HEK293 (cell line): ENCODE measurements around the gene CTIF.

ENCODE experiments used
- CTCF ChIA-PET: fragments of 350-600 bp; formaldehyde crosslinking; extraction: SDS; loops from one replicate; lab custom pipeline; 2021; ENCODE audit warnings: antibody characterized with exemption; lab: Yijun Ruan, JAX
- POLR2A ChIA-PET: fragments of 300-600 bp; formaldehyde crosslinking; extraction: SDS; loops from one replicate; lab custom pipeline; 2020; ENCODE audit warnings: antibody characterized with exemption, inconsistent platforms; lab: Yijun Ruan, JAX
- H3K27ac ChIP-seq: fragments of 200-500 bp; sonication (Bioruptor generic); 2 replicates; pipeline ENCODE4 v1.5.1; 2014; ENCODE audit warnings: low read depth, low read length, control low read depth, inconsistent platforms; ENCODE audit errors: extremely low read depth
- H3K36me3 ChIP-seq, 2 experiments: fragments of 200-500 bp in 1 of 2; sonication (Bioruptor generic) in 1 of 2; 1 replicate in 1 of 2; 2 replicates in 1 of 2; pipeline ENCODE4 v1.5.1; 2014 to 2017; ENCODE audit warnings: inconsistent platforms in 2 of 2, low read length in 2 of 2; ENCODE audit not compliant: control insufficient read depth in 2 of 2, insufficient read depth in 1 of 2
- H3K4me1 ChIP-seq: fragments of 200-500 bp; sonication (Bioruptor generic); 2 replicates; pipeline ENCODE4 v1.5.1; 2014; ENCODE audit warnings: mild to moderate bottlenecking, low read length, inconsistent platforms; ENCODE audit not compliant: control insufficient read depth, insufficient read depth
- H3K4me3 ChIP-seq: 2 replicates; pipeline ENCODE4 v1.5.1; 2011; ENCODE audit warnings: low read depth, mild to moderate bottlenecking, control low read depth, low read length, moderate library complexity
- H3K9me3 ChIP-seq: fragments of 200-500 bp; sonication (Bioruptor generic); 2 replicates; pipeline ENCODE4 v1.5.1; 2014; ENCODE audit warnings: low read depth, low read length, inconsistent platforms; ENCODE audit not compliant: control insufficient read depth, insufficient read depth
- BCL11A ChIP-seq: fragments of 450-650 bp; formaldehyde crosslinking; IDR thresholded peaks from 2 replicates; pipeline ENCODE4 v1.5.1; 2016; ENCODE audit warnings: low read depth, missing biosample characterization, missing genetic modification characterization
- FEZF1 ChIP-seq: fragments of 450-650 bp; formaldehyde crosslinking; IDR thresholded peaks from 2 replicates; pipeline ENCODE4 v1.5.1; 2016; ENCODE audit warnings: missing biosample characterization, missing genetic modification characterization
- IKZF3 ChIP-seq: fragments of 450-650 bp; IDR thresholded peaks from 2 replicates; pipeline ENCODE4 v1.5.0; 2018; ENCODE audit warnings: missing biosample characterization, mild to moderate bottlenecking, missing genetic modification characterization, moderate library complexity
- SCRT2 ChIP-seq: fragments of 450-650 bp; formaldehyde crosslinking; IDR thresholded peaks from 2 replicates; pipeline ENCODE4 v1.5.1; 2016; ENCODE audit warnings: missing biosample characterization, missing genetic modification characterization
- WT1 ChIP-seq: fragments of 450-650 bp; formaldehyde crosslinking; IDR thresholded peaks from 2 replicates; pipeline ENCODE4 v1.5.1; 2016; ENCODE audit warnings: missing biosample characterization, missing genetic modification characterization
- ZFHX2 ChIP-seq: fragments of 450-650 bp; formaldehyde crosslinking; conservative IDR thresholded peaks from 2 replicates; pipeline ENCODE4 v1.5.1; 2016; ENCODE audit warnings: missing biosample characterization, missing genetic modification characterization
- ZFP41 ChIP-seq: fragments of 450-650 bp; formaldehyde crosslinking; IDR thresholded peaks from 2 replicates; pipeline ENCODE4 v1.5.1; 2016; ENCODE audit warnings: missing biosample characterization, missing genetic modification characterization, borderline replicate concordance
- ZIC2 ChIP-seq: fragments of 450-650 bp; formaldehyde crosslinking; IDR thresholded peaks from 2 replicates; pipeline ENCODE4 v1.5.1; 2016; ENCODE audit warnings: missing biosample characterization, missing genetic modification characterization
- ZNF112 ChIP-seq: fragments of 450-650 bp; formaldehyde crosslinking; IDR thresholded peaks from 2 replicates; pipeline ENCODE4 v1.5.0; 2017; ENCODE audit warnings: missing biosample characterization, missing genetic modification characterization
- ZNF132 ChIP-seq: fragments of 450-650 bp; formaldehyde crosslinking; IDR thresholded peaks from 2 replicates; pipeline ENCODE4 v1.5.1; 2017; ENCODE audit warnings: missing biosample characterization, missing genetic modification characterization, borderline replicate concordance
- ZNF157 ChIP-seq: fragments of 450-650 bp; formaldehyde crosslinking; IDR thresholded peaks from 2 replicates; pipeline ENCODE4 v1.5.1; 2016; ENCODE audit warnings: missing biosample characterization, missing genetic modification characterization
- ZNF19 ChIP-seq: fragments of 450-650 bp; formaldehyde crosslinking; IDR thresholded peaks from 2 replicates; pipeline ENCODE4; 2016; ENCODE audit warnings: missing biosample characterization, missing genetic modification characterization, low read depth
- ZNF274 ChIP-seq, 2 experiments: fragments of 200-500 bp in 1 of 2; fragments of 450-650 bp in 1 of 2; sonication (Bioruptor generic) in 1 of 2; formaldehyde crosslinking in 1 of 2; IDR thresholded peaks; 2 replicates each; pipeline versions ENCODE4 v1.5.1 to v1.6.1; 2014 to 2016; ENCODE audit warnings: borderline replicate concordance in 1 of 2, inconsistent platforms in 1 of 2, low read length in 1 of 2, missing biosample characterization in 1 of 2, missing genetic modification characterization in 1 of 2
- ZNF311 ChIP-seq: fragments of 450-650 bp; formaldehyde crosslinking; IDR thresholded peaks from 2 replicates; pipeline ENCODE4 v1.5.1; 2017; ENCODE audit warnings: missing biosample characterization, missing genetic modification characterization, borderline replicate concordance
- ZNF394 ChIP-seq: fragments of 450-650 bp; formaldehyde crosslinking; IDR thresholded peaks from 2 replicates; pipeline ENCODE4 v1.5.1; 2016; ENCODE audit warnings: missing biosample characterization, missing genetic modification characterization, mild to moderate bottlenecking, moderate library complexity, borderline replicate concordance
- ZNF654 ChIP-seq: fragments of 450-650 bp; formaldehyde crosslinking; IDR thresholded peaks from 2 replicates; pipeline ENCODE4 v1.5.1; 2016; ENCODE audit warnings: low read depth, missing biosample characterization, missing genetic modification characterization
- ZNF664 ChIP-seq: fragments of 450-650 bp; formaldehyde crosslinking; IDR thresholded peaks from 2 replicates; pipeline ENCODE4 v1.5.1; 2016; ENCODE audit warnings: missing biosample characterization, missing genetic modification characterization
- TF ChIP-seq, protein P1 (sequence below): fragments of 450-650 bp; formaldehyde crosslinking; IDR thresholded peaks from 2 replicates; pipeline ENCODE4 v1.5.1; 2016; ENCODE audit warnings: missing biosample characterization, missing genetic modification characterization
- TF ChIP-seq, protein P2 (sequence below): fragments of 450-650 bp; formaldehyde crosslinking; conservative IDR thresholded peaks from 2 replicates; pipeline ENCODE4 v1.5.1; 2016; ENCODE audit warnings: low read depth, missing biosample characterization, missing genetic modification characterization
- TF ChIP-seq, protein P3 (sequence below): fragments of 450-650 bp; formaldehyde crosslinking; IDR thresholded peaks from 2 replicates; pipeline ENCODE4 v1.5.1; 2016; ENCODE audit warnings: missing biosample characterization, missing genetic modification characterization

CTIF gene

DNA sequence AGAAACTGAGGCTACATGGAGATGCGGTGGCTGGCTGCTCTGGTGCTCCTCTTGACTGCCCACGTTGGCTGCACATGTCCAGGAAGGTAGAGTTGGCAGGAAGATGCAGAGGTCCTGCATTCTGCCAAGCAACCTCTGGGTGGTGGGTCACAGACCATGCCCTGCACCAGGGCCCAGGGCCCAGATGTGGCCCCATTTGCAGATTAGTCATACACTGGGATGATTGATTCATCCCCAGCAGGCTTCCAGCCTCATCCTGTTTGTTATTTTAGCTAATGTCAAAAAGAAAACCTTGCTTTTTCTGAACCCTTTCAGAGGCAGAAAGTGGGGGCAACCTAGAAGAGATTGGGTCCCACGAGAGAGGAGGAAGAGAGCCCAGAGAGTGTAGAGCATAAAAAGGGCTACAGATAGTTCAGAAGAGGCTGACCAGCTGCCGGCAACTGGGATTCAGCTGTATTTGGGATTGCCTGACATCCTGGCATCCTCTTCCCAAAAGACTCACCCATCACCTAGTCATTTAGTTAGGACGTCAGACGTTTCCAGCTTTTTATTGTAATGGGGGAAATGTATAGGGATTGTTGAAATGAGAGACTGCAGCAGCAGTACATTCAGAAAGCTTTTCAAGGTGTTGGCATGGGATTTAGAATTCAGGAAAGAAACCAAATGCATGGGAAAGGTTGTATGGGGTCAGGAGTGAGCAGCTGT, 101.9 kb downstream of the CTIF start (continued):
- TF ChIP-seq, protein P1, sequence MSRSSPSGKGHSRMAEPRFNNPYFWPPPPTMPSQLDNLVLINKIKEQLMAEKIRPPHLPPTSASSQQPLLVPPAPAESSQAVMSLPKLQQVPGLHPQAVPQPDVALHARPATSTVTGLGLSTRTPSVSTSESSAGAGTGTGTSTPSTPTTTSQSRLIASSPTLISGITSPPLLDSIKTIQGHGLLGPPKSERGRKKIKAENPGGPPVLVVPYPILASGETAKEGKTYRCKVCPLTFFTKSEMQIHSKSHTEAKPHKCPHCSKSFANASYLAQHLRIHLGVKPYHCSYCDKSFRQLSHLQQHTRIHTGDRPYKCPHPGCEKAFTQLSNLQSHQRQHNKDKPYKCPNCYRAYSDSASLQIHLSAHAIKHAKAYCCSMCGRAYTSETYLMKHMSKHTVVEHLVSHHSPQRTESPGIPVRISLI (tag by site-specific recombination) = no peak
- TF ChIP-seq ZNF157 (tag by site-specific recombination) (no peak), ZNF132 (no peak), ZNF654 (no peak), BCL11A (tag by site-specific recombination) (no peak), ZFP41 (no peak), ZNF664 (tag by site-specific recombination) (no peak)
- TF ChIP-seq, protein P2, sequence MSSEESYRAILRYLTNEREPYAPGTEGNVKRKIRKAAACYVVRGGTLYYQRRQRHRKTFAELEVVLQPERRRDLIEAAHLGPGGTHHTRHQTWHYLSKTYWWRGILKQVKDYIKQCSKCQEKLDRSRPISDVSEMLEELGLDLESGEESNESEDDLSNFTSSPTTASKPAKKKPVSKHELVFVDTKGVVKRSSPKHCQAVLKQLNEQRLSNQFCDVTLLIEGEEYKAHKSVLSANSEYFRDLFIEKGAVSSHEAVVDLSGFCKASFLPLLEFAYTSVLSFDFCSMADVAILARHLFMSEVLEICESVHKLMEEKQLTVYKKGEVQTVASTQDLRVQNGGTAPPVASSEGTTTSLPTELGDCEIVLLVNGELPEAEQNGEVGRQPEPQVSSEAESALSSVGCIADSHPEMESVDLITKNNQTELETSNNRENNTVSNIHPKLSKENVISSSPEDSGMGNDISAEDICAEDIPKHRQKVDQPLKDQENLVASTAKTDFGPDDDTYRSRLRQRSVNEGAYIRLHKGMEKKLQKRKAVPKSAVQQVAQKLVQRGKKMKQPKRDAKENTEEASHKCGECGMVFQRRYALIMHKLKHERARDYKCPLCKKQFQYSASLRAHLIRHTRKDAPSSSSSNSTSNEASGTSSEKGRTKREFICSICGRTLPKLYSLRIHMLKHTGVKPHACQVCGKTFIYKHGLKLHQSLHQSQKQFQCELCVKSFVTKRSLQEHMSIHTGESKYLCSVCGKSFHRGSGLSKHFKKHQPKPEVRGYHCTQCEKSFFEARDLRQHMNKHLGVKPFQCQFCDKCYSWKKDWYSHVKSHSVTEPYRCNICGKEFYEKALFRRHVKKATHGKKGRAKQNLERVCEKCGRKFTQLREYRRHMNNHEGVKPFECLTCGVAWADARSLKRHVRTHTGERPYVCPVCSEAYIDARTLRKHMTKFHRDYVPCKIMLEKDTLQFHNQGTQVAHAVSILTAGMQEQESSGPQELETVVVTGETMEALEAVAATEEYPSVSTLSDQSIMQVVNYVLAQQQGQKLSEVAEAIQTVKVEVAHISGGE (tag by site-specific recombination) = no peak

DNA sequence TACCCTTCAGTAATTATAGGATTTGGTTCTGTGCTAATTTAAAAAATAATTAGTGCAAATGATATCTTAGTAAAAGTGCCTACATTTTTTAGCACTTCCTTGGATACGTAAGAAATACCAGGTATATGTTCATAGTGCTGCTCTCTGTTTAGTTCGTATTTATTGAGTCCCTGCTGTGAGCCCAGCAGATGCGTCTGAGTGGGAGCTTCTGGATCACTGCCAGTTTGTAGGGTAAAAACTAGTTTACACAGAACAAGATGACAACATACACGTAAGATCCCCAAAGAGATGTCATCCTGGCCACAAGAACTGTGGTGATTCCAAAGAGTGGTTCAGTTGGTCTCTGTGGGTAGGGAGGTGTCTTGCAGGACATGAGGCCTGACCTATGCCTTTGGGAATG, 103.2 kb downstream of the CTIF start:
- H3K9me3 ChIP-seq = no peaks in the 10 kb centered on the region
- TF ChIP-seq ZNF112 (tag by site-specific recombination) (no peak), ZNF394 (no peak), FEZF1 (tag by site-specific recombination) (no peak), ZIC2 (tag by site-specific recombination) (peak; percentile 45), IKZF3 (tag by site-specific recombination) (no peak), ZNF274 (IDR thresholded peaks at IDR 0.05; ENCODE audit: low read length) (no peak), ZNF274 (tag by site-specific recombination; IDR thresholded peaks at IDR 0.05; ENCODE audit: borderline replicate concordance) (no peak), ZFHX2 (tag by site-specific recombination) (0 out of 2 replicates have a peak, but pooled peaks have one; percentile 16), SCRT2 (no peak), ZNF19 (tag by site-specific recombination) (no peak), WT1 (tag by site-specific recombination) (no peak), ZNF311 (tag by site-specific recombination) (no peak)
- TF ChIP-seq, protein P3, sequence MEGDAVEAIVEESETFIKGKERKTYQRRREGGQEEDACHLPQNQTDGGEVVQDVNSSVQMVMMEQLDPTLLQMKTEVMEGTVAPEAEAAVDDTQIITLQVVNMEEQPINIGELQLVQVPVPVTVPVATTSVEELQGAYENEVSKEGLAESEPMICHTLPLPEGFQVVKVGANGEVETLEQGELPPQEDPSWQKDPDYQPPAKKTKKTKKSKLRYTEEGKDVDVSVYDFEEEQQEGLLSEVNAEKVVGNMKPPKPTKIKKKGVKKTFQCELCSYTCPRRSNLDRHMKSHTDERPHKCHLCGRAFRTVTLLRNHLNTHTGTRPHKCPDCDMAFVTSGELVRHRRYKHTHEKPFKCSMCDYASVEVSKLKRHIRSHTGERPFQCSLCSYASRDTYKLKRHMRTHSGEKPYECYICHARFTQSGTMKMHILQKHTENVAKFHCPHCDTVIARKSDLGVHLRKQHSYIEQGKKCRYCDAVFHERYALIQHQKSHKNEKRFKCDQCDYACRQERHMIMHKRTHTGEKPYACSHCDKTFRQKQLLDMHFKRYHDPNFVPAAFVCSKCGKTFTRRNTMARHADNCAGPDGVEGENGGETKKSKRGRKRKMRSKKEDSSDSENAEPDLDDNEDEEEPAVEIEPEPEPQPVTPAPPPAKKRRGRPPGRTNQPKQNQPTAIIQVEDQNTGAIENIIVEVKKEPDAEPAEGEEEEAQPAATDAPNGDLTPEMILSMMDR (tag by site-specific recombination) = no peak
- TF ChIP-seq, all 188 proteins: peak for 2
- no peaks in the 10 kb centered on the region; a peak in 1 of 3 replicates for H3K36me3 ChIP-seq
- no peaks in the 10 kb centered on the region for H3K4me1 ChIP-seq
- H3K27ac ChIP-seq = no peak overlapping the region
- no peak overlapping the region for H3K4me3 ChIP-seq
- ChIA-PET CTCF (no interaction called here), POLR2A (no interaction called here)
